OCI-LY7 (cell line): ENCODE measurements around the gene NCOA3. TPM values are rescaled to one million over a fixed set of nuclear protein-coding genes. Genes with fewer than 3 reads are reported as not detected.

Experiments used
- BruUV-seq: library from RNA; stranded (reverse); fragments of 400-500 nt; replicated peaks from 2 replicates; lab custom pipeline; 2021; lab: Mats Ljungman, UMichigan
- CTCF ChIA-PET: fragments of 300-600 bp; sonication (Branson Sonifier 250); formaldehyde crosslinking; loops from one replicate; lab custom pipeline; 2022; ENCODE audit warnings: antibody characterized with exemption; ENCODE audit not compliant: unreplicated experiment; lab: Charles Lee
- POLR2A ChIA-PET: fragments of 300-600 bp; sonication (Branson Sonifier 250); formaldehyde crosslinking; loops from one replicate; lab custom pipeline; 2022; ENCODE audit warnings: antibody characterized with exemption; lab: Charles Lee
- DNase-seq: peaks from one replicate; pipeline ENCODE4 v3.0.0-alpha.2; 2015; ENCODE audit warnings: low spot score
- H2AFZ ChIP-seq: fragments of 200-600 bp; sonication (generic), shearing (Covaris generic); 2 replicates; pipeline ENCODE4 v1.6.1; 2014; ENCODE audit warnings: mild to moderate bottlenecking, antibody characterized with exemption, low read length, moderate library complexity
- H3K27ac ChIP-seq: fragments of 200-600 bp; sonication (generic); 2 replicates; pipeline ENCODE4 v1.5.1; 2014; ENCODE audit warnings: mixed run types, low read depth, mild to moderate bottlenecking, moderate library complexity, low read length, inconsistent platforms; ENCODE audit not compliant: poor library complexity, severe bottlenecking
- H3K36me3 ChIP-seq: fragments of 200-600 bp; sonication (generic); 2 replicates; pipeline ENCODE4 v1.6.1; 2014; ENCODE audit warnings: mild to moderate bottlenecking, antibody characterized with exemption, low read length, moderate library complexity, mixed read lengths; ENCODE audit not compliant: insufficient read depth
- H3K4me1 ChIP-seq: fragments of 200-600 bp; sonication (generic); 2 replicates; pipeline ENCODE4 v1.5.1; 2014; ENCODE audit warnings: mild to moderate bottlenecking, low read length; ENCODE audit not compliant: insufficient read depth, poor library complexity, severe bottlenecking
- H3K4me2 ChIP-seq: fragments of 200-600 bp; sonication (generic); 2 replicates; pipeline ENCODE4 v1.6.1; 2014; ENCODE audit warnings: mild to moderate bottlenecking, low read length
- H3K4me3 ChIP-seq: fragments of 200-600 bp; sonication (generic); 2 replicates; pipeline ENCODE4 v1.5.1; 2014; ENCODE audit warnings: mild to moderate bottlenecking, low read depth, low read length; ENCODE audit not compliant: poor library complexity, severe bottlenecking
- H3K79me2 ChIP-seq: fragments of 200-600 bp; sonication (generic); 2 replicates; pipeline ENCODE4 v1.6.1; 2016; ENCODE audit warnings: low read depth, mild to moderate bottlenecking, low read length, moderate library complexity, mixed read lengths; ENCODE audit not compliant: insufficient read depth
- H3K9me2 ChIP-seq: fragments of 200-600 bp; sonication (generic); 2 replicates; pipeline ENCODE4 v1.6.1; 2016; ENCODE audit warnings: mild to moderate bottlenecking, low read length, mixed read lengths; ENCODE audit not compliant: insufficient read depth
- H3K9me3 ChIP-seq: fragments of 200-600 bp; sonication (generic); 2 replicates; pipeline ENCODE4 v1.6.1; 2014; ENCODE audit warnings: mild to moderate bottlenecking, mixed run types, low read length, mixed read lengths
- H4K20me1 ChIP-seq: fragments of 200-600 bp; sonication (generic); 2 replicates; pipeline ENCODE4 v1.6.1; 2014; ENCODE audit warnings: mild to moderate bottlenecking, antibody characterized with exemption, low read length, moderate library complexity, mixed read lengths; ENCODE audit not compliant: insufficient read depth
- EZH2phosphoT487 ChIP-seq: fragments of 200-600 bp; sonication (generic); IDR thresholded peaks from 2 replicates; pipeline ENCODE4 v1.6.1; 2018; ENCODE audit warnings: low read depth, borderline replicate concordance, mild to moderate bottlenecking, mixed run types, antibody characterized with exemption, low read length, moderate library complexity, mixed read lengths
- intact Hi-C: fragments of 100-400 bp; cut with micrococcal nuclease; formaldehyde crosslinking; loops from one replicate; pipeline ENCODE4 v1.10.0; 2022; ENCODE audit not compliant: unreplicated experiment
- total RNA-seq, 2 experiments: library from RNA; depleted of rRNA in 1 of 2; stranded (reverse); fragments of >200 nt in 1 of 2; shearing (Covaris generic) in 1 of 2; gene quantifications; 2 replicates each; pipeline ENCODE4 v1.2.3, GENCODE V29; 2014 to 2022
- TF ChIP-seq, protein P1 (sequence below): fragments of 200-600 bp; sonication (generic); conservative IDR thresholded peaks from 2 replicates; pipeline ENCODE4 v1.5.1; 2014; ENCODE audit warnings: mild to moderate bottlenecking, antibody characterized with exemption, low read length, moderate library complexity, mixed read lengths

Gene NCOA3
- total RNA-seq, 2 experiments from 2014 or later = 50.5 to 75.6 TPM

DNA sequence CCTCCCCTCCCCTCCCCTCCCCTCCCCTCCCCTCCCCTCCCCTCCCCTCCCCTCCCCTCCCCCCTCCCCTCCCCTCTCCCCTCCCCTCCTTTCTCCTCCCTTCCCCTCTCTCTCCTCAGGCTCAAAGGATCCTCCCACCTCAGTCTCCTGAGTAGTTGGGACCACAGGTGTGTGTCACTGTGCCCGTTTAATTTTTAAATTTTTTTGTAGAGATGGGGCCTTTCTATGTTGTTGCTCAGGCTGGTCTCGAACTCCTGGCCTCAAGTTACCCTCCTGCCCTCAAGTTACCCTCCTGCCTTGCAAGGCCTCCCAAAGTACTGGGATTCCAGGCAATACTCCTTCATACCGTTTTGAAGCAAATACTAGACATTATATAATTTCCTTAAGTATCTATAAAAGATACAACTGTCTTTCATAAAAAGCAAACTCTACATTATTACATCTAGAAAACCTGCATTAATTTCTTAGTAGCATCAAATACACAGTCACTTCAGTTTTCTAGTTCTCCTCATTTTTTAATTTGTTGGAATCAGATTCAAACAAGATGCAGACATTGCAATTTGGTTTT is 39.8 kb downstream of the NCOA3 start:
- H3K4me1 ChIP-seq = peaks cover 79% of the 10 kb centered on the region
- peaks cover 98% of the 10 kb centered on the region for H3K79me2 ChIP-seq
- TF ChIP-seq, protein P1, sequence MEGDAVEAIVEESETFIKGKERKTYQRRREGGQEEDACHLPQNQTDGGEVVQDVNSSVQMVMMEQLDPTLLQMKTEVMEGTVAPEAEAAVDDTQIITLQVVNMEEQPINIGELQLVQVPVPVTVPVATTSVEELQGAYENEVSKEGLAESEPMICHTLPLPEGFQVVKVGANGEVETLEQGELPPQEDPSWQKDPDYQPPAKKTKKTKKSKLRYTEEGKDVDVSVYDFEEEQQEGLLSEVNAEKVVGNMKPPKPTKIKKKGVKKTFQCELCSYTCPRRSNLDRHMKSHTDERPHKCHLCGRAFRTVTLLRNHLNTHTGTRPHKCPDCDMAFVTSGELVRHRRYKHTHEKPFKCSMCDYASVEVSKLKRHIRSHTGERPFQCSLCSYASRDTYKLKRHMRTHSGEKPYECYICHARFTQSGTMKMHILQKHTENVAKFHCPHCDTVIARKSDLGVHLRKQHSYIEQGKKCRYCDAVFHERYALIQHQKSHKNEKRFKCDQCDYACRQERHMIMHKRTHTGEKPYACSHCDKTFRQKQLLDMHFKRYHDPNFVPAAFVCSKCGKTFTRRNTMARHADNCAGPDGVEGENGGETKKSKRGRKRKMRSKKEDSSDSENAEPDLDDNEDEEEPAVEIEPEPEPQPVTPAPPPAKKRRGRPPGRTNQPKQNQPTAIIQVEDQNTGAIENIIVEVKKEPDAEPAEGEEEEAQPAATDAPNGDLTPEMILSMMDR = no peak
- no peak for TF ChIP-seq EZH2phosphoT487
- H4K20me1 ChIP-seq = peaks cover 23% of the 10 kb centered on the region
- ChIA-PET CTCF (no interaction called here), POLR2A (interaction anchor here (0.9 kb wide), 1 partner anchor 54 kb away, joined by 3 read pairs; no protein-coding TSS in a partner anchor)
- H3K4me3 ChIP-seq = no peak overlapping the region
- no peak overlapping the region for H3K4me2 ChIP-seq
- no peak overlapping the region for H2AFZ ChIP-seq
- H3K36me3 ChIP-seq = peaks cover 44% of the 10 kb centered on the region
- BruUV-seq = no TSS peak
- H3K9me2 ChIP-seq = no peaks in the 10 kb centered on the region
- H3K9me3 ChIP-seq = no peaks in the 10 kb centered on the region
- intact Hi-C loops = no loop called here
- H3K27ac ChIP-seq = no peak overlapping the region
- DNase-seq = no peak

DNA sequence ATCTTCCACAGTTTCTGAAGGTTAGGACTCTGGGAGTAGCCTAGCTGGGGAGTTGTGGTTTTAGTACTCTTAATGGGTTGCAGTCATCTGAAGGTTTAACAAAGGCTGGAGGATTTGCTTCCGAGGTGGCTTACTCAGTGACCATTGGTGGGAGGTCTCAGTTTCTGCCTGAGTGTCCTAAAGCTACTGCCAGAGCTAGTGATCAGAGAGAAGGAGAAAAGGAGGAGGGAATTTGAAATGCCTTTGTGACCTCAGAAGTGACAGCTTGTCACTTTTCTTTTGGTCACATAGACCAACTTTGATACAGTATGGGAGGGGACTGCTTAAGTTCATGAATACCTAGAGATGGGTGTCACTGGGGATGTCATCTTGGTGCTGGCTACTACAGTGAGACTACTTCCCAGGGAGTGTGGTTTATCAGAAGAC is 41.3 kb downstream of the NCOA3 start:
- Histone ChIP-seq H3K79me2 (peaks cover 97% of the 10 kb centered on the region), H2AFZ (no peak overlapping the region), H3K4me3 (no peak overlapping the region), H3K9me3 (no peaks in the 10 kb centered on the region), H3K27ac (no peak overlapping the region), H4K20me1 (peaks cover 23% of the 10 kb centered on the region), H3K4me1 (peaks cover 63% of the 10 kb centered on the region), H3K36me3 (peaks cover 42% of the 10 kb centered on the region), H3K9me2 (no peaks in the 10 kb centered on the region), H3K4me2 (no peak overlapping the region)
- no TSS peak for BruUV-seq
- no peak for TF ChIP-seq EZH2phosphoT487
- TF ChIP-seq, protein P1 = no peak
- no peak for DNase-seq
- ChIA-PET CTCF (no interaction called here), POLR2A (no interaction called here)
- intact Hi-C loops = no loop called here

DNA sequence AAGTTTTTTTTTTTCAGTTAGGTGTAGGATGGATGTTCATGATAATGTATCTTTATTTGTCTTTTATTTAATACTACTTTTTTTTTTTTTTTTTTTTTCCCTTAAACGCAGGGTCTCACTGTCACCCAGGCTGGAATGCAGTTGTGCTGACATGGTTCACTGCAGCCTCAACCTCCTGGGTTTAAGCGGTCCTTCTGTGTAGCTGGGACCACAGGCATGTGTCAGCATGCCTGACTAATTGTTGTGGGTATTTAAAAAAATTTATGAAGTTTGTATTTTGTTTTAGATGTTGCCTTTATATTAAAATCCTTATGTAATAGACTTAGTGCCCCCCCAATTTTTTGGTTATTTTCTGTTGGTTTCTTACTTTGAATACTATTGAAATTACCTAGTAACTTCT is 42.6 kb downstream of the NCOA3 start:
- no peak overlapping the region for H3K4me3 ChIP-seq
- no peak for TF ChIP-seq EZH2phosphoT487
- TF ChIP-seq, protein P1 = no peak
- no peaks in the 10 kb centered on the region for H3K9me3 ChIP-seq
- intact Hi-C loops = no loop called here
- no TSS peak for BruUV-seq
- peaks cover 97% of the 10 kb centered on the region for H3K79me2 ChIP-seq
- no peak for DNase-seq
- H3K36me3 ChIP-seq = peaks cover 44% of the 10 kb centered on the region
- POLR2A ChIA-PET = interaction anchor here (0.6 to 1.7 kb wide), 10 partner anchors 11 to 152 kb away, joined by 3 to 6 read pairs (median 4); no protein-coding TSS in a partner anchor
- no peaks in the 10 kb centered on the region for H3K9me2 ChIP-seq
- H3K4me2 ChIP-seq = no peak overlapping the region
- no peak overlapping the region for H2AFZ ChIP-seq
- peaks cover 16% of the 10 kb centered on the region for H4K20me1 ChIP-seq
- H3K4me1 ChIP-seq = peaks cover 60% of the 10 kb centered on the region
- CTCF ChIA-PET = no interaction called here
- no peak overlapping the region for H3K27ac ChIP-seq
